DOHH2 (cell line): ENCODE results near the gene SLC25A31.

Experiments
- EZH2phosphoT487 ChIP-seq: fragments of 200-600 bp; sonication (generic); IDR thresholded peaks from 2 replicates; pipeline ENCODE4 v1.6.1; 2017; ENCODE audit warnings: borderline replicate concordance, mild to moderate bottlenecking, antibody characterized with exemption, low read length, moderate library complexity, mixed read lengths
- TF ChIP-seq, protein P1 (sequence below): fragments of 200-600 bp; sonication (generic); IDR thresholded peaks from one replicate; pipeline ENCODE4 v1.5.1; 2014; ENCODE audit warnings: antibody characterized with exemption, mild to moderate bottlenecking, low read depth, low read length; ENCODE audit not compliant: poor library complexity, severe bottlenecking

DNA sequence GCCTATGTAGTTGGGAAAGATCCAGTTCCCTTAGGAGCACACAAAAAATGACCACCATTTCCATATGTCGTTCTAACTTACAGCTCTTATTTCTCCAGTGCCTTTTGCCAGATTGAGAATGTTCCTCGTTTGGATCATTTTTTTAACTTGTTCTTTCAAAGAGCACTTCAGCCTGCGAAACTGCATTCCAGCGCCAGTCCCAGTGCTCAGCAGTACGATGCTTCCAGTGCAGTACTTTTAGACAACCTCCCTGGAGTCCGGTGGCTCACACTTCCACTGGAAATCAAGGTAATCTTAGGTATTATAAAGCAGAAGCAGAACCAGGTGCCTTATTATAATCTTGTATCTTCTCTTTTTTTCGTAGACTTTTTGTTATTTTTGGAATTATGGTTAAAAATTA lies 42.6 kb upstream of the SLC25A31 start:
- TF ChIP-seq, protein P1, sequence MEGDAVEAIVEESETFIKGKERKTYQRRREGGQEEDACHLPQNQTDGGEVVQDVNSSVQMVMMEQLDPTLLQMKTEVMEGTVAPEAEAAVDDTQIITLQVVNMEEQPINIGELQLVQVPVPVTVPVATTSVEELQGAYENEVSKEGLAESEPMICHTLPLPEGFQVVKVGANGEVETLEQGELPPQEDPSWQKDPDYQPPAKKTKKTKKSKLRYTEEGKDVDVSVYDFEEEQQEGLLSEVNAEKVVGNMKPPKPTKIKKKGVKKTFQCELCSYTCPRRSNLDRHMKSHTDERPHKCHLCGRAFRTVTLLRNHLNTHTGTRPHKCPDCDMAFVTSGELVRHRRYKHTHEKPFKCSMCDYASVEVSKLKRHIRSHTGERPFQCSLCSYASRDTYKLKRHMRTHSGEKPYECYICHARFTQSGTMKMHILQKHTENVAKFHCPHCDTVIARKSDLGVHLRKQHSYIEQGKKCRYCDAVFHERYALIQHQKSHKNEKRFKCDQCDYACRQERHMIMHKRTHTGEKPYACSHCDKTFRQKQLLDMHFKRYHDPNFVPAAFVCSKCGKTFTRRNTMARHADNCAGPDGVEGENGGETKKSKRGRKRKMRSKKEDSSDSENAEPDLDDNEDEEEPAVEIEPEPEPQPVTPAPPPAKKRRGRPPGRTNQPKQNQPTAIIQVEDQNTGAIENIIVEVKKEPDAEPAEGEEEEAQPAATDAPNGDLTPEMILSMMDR, result no peak
- no peak for TF ChIP-seq EZH2phosphoT487
